Keratinocyte (primary cell): ENCODE measurements around the gene APRT.

ENCODE experiments used
- CTCF ChIP-seq, 3 experiments: IDR thresholded peaks in 1 of 3; conservative IDR thresholded peaks in 1 of 3; optimal IDR thresholded peaks in 1 of 3; 2 replicates in 2 of 3; 3 replicates in 1 of 3; pipeline versions ENCODE3 to v1.5.1; 2011; ENCODE audit warnings: low read length in 3 of 3, mild to moderate bottlenecking in 3 of 3, moderate library complexity in 2 of 3, control low read depth in 1 of 3, inconsistent platforms in 1 of 3; ENCODE audit not compliant: insufficient read depth in 2 of 3; ENCODE audit errors: extremely low read depth in 1 of 3
- EZH2 ChIP-seq: IDR thresholded peaks from one replicate; pipeline ENCODE4 v1.6.1; 2012; ENCODE audit warnings: inconsistent platforms, mild to moderate bottlenecking, low read length, moderate library complexity

- TF ChIP-seq CTCF (optimal IDR thresholded peaks at IDR 0.05 in 1 of 3, IDR thresholded peaks at IDR 0.05 in 1 of 3, conservative IDR thresholded peaks at IDR 0.05 in 1 of 3; ENCODE audit: extremely low read depth in 1 of 3, insufficient read depth in 2 of 3, low read length in 3 of 3) (no peak), EZH2 (no peak)
Observed at GRCh38 chr16:88817785-88818574, 6.3 kb upstream of the APRT start.
